Measurements from ENCODE around the gene B4GALNT4.
A peak's percentile ranks its signal among the peaks of the same experiment; 100 is the strongest.
"Not testable (repeated sequence)": the region's sequence is repeated elsewhere in the genome, so short reads cannot be mapped to it uniquely, and the experiment has no call there.

B4GALNT4 gene

DNA sequence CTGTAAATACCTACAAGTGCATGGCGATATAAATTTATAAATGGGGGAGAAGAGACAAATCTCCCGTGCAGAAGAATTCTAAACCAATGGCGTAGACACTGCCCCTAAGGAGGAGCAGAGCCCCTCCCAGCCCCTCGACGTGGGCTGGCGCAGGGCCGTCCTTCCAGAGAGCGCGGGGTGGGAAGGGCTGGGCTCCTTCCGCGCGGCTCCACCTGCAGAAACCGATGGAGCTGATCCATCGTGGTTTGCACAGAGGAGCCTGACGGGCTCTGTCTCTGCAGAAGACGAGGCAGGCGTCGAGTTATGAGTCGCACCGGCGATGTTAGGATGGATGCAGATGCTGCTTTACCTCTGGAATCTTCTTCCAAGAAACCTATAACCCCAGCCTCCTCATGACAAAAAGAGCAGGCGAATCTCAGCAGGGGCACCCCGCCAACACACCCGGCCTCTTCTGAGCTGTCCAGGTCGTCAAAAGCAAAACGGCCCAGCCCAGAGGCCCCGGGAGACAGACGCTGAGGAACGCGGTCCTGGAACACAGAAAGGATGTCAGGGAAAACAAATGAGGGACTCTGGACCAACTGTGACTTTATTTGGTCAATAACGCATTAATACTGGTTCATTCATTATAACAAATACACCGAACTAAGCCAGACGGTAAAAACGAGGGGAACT lies 11.0 kb upstream of the B4GALNT4 start:
- no peak for DNase-seq (ENCODE audit: low spot score)

- no peak for DNase-seq (ENCODE audit: low spot score)
These were observed 10.1 kb upstream of the B4GALNT4 start for GRCh38 chr11:359181-359714.

DNA sequence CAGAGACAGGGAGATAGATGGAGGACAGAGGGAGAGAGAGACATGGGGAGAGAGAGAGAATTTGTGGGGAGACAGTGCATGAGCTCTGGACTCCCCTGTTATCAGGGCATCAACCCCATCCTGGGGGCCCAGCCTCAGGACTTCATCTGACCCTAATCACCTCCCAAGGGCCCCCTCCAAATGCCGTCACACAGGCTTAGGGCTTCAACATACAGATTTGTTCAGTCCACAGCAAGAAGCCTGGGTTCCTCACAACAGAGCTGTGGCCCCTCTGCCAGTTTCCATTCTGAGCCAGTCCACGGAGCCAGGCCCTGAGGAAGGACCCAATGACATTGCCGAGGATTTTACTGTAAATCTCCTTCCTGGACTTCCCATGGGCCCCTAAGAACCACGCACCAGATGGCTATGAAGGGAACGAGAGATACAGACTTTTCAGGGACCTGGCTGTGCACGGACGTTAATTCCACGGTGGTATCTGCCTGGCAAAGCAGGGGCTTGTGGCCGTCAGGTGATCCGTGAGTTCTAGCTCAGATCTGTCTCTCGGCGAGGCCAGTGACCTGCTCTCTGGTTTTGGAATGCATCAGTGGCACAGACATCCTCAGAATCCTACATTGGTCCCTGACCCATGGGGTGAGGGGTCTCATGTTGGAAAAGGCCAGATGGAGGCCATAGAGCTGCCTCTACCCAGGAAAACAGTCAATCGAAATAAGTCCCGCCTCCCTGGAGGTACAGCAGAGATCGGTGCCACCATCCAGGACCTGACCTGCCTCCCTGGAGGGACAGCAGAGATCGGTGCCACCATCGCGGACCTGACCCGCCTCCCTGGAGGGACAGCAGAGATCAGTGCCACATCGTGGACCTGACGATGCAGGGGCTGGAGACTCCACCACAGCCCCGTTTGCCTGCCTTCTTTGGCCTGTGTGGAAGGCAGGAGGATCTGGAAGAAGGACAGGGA lies 8.7 kb upstream of the B4GALNT4 start:
- no peak for DNase-seq (ENCODE audit: low spot score)

GRCh38 chr11:362642-363442 lies 6.5 kb upstream of the B4GALNT4 start:
- no peak for DNase-seq (ENCODE audit: low spot score)

- DNase-seq (ENCODE audit: low spot score), result not testable (repeated sequence)
These were observed 5.9 kb upstream of the B4GALNT4 start for GRCh38 chr11:363443-363805.

DNA sequence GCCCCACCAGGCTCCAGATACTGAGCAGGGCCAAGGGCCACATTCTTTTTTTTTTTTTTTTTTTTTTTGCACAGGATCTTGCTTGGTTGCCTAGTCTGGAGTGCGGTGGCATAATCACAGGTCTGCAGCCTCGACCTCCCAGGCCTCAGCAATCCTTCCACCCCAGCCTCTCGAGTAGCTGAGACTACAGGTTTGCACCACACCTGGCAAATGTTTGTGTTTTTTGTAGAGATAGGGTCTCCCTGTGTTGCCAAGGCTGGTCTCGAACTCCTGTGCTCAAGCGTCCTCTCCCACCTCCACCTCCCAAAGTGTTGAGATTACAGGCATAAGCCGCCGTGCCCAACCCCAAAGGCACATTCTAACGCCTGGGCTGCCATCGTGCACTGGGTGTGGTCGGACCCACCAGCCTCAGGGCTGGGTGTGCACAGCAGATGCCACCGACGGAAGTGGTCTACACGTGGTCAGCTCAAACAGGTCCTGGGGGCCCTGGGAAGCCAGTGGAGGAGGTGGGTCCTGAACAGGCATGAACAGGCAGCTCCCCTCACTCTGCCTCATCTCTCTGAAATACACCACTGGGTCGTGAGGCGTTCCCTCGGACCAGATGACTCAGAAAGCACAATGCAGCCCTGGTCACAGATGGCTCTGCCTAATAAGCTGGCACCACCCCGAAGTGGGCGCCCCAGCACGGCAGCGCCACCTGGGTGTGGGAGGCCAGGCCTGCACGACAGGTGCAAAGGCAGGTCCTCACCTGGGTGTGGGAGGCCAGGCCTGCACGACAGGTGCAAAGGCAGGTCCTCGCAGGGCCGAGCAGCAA lies 5.1 kb upstream of the B4GALNT4 start:
- peak; percentile 71 for DNase-seq (ENCODE audit: low spot score)

DNA sequence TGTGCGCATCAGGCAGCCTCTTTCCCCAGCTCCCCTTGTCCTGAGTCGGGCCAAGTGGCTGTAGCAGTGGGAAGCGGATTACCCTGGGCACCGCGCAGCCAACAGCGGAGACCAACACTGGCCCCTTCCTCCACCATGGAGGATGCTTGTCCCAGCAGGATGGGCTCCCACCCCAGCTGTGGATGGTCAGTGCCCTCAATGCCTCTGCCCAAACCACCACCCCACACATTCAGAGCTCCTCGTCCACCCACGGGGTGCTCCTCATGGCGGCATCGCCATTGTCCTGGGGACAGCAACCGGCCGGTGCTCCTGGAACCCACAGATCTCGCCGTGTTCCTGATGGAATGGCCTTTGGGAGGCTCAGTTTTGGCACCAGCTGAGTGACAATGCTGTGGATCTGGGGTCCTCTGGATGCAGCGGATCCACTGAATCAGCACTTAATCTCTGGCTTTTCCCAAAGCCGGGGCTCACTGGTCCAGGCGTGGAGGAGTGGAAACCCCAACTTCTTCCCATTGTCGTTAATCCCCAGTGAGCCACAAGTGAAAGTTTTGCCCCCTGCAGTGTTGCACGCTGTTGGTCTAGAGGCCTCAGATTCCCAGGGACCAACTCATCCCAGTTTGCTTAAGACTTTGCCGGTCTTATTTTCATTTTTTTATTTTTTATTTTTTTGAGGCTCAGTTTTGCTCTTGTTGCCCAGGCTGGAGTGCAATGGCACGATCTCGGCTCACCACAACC lies 4.1 kb upstream of the B4GALNT4 start:
- no peak for DNase-seq (ENCODE audit: low spot score)

- DNase-seq (ENCODE audit: low spot score), result no peak
These were observed 3.5 kb upstream of the B4GALNT4 start for GRCh38 chr11:365831-366230.

DNA sequence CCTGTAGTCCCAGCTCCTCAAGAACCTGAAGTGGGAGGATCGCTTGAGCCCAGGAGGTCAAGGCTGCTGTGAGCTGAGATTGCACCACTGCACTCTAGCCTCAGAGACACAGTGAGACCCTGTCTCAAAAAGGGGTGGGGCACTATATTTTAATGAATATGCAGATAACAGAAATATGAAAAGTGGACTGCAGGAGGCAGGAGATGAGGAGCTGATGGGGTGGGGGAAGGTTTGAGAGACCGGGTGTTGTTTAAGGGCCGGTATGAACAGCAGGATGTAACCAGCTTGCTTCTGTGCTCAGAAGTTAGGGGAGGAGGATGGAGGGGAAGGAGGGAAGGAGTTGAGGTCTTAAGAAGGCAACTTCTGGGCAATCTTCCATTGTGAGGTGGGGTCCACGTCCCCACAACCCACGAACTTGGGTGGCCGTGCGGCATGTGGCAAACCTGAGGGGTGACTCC lies 1.3 kb upstream of the B4GALNT4 start:
- no peak for DNase-seq (ENCODE audit: low spot score)

DNA sequence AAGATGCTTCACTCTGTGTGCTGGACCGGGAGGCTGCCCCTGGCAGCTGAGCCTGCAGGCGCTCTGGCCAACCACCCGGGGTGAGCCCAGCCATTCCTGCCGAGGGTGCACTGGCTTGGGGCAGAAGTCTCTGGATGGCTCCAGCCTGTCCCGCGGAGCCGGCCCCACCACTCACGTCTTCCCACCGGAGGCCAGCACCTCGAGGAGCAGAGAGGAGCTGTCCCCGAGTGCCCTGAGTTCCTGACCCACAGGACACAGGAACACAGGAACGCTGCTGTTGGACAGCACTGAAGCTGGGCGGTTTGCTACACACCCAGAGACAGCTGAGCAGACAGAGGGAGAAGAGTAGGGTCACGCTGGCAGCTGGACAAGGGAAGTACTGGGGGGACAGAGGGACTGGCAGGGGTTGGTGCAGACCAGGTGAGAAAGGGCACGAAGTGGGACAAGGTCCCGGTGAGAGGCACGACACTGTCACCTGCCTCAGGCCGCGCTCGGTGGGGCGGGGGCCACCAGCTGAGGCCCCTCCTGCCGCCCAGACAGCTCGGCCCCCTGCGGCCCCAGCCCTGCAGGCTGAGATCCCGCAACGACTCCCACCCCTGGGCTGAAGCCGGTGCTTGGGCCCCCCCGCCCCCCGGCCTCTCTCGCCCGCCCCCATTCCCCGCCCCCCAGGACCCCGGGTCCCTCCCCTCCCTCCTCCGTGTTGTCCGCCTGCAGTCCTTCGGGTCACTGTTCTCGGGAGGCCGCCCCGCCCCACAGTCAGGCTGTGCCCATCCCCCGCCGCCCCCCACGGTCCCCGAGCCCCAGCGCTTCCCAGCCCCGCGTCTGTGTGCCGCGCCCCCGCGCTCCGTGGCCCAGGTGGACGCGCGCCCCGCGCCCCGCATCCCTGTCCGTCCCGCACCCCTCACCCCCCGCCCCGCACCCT lies 624 bp upstream of the B4GALNT4 start:
- DNase-seq (ENCODE audit: low spot score), result no peak

GRCh38 chr11:370070-370941 lies 1.0 kb downstream of the B4GALNT4 start:
- no peak for DNase-seq (ENCODE audit: low spot score)

DNA sequence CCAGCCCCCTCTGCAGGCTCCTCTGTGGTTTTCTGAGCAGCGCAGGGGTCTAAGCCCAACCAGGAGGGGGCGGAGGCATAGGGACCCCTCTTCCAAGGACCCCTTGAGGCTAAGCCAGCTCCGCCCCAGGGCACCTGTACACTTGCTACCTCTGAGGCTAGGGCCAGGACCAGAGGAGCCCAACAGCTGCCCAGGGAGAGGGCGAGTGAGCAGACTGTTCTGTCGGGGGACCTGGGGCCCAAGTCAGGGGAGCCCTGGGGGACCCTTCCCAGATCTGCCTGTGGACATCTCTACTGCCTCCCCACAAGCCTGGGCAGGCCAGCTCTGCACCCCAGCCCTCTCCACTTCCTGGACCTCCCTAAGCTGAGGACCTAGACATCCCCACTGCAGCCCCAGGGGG lies 1.8 kb downstream of the B4GALNT4 start:
- no peak for DNase-seq (ENCODE audit: low spot score)

DNA sequence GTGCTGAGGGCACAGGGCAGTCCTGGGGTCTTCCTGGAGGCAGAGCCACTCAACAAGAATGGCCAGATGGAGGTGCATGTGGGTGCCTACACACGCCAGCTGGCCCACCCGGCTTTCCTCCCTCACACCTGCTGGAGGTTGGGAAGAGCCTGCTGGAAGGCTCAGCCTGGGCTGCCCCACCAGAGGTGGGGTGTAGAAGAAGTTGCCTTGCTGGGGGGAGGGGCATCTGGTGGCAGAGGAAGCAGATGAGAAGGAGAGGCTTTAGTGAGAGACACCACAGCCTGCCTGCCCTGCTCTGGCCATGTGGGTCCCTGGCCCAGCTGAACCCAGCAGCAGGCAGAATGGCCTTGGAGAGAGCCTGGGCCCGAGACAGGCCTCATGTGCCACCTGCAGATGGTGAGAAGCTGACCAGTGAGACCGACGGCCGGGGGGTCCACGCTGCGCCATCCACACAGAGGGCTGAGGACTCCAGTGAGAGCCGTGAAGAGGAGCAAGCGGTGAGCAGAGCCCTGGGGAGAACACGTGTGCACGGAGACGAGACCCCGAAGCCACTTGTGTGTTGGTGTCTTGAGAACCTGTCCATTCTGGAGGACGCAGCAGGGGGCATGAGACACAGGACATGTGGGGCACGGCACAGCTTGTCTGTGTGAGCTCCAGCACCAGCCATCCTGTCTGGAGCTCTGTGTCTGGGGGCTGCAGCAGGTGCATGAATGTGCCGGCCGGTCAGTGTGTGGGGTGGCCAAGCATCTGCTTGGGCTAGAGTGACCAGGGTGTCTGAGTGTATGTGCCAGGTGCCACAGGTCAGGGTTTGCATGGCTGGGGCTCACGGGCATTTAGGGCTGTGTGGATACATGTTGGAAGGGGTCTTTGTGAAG lies 2.7 kb downstream of the B4GALNT4 start:
- no peak for DNase-seq (ENCODE audit: low spot score)

GRCh38 chr11:372809-373715 lies 3.8 kb downstream of the B4GALNT4 start:
- DNase-seq (ENCODE audit: low spot score), result no peak

DNA sequence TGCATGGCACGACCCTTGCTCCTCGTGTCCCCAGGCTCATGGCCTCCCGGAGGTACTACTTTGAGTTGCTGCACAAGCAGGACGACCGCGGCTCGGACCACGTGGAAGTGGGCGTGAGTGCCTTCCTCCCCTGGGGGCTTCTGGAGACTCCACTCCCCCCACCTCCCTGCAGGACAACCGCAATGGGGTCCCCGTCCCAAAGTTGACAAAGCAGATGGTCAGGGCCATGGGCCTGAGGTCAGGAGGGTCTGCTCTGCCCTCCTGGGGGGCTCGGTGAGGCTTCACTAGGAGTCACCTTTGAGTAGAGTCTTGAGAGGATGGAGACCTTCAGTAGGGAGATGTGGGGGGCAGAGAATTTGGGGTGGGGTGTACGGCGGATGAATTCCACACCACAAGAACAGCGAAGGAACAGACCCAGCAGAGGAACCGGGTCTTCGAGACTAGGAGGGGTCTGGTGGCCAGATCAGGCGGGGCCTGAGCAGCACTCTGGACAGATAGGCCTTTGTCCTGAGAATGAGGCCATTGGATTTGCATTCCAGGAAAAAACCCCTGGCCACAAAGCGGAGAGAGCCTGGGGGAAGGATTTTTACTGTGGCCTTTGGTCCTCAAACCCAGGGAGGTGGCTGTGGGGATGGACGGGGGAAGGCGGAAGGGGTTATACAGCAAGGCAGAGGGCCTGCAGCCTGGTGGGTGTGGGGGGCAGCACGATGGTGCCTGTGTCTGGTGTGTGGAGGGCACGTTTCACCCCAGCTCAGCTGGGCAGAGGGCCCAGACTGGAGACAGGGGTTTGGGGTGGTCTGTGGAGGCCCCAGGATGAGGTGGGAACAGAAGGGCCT lies 4.6 kb downstream of the B4GALNT4 start:
- no peak for DNase-seq (ENCODE audit: low spot score)
